PFSK-1 (cell line): ENCODE data around the gene GPRC6A.

Source experiments
- POLR2AphosphoS5 ChIP-seq: IDR thresholded peaks from 2 replicates; pipeline ENCODE4 v1.6.1; 2012; ENCODE audit warnings: low read depth, mild to moderate bottlenecking, control low read depth, low read length, moderate library complexity
- TAF1 ChIP-seq: IDR thresholded peaks from 2 replicates; pipeline ENCODE4 v1.6.1; 2012; ENCODE audit warnings: low read length, control low read depth, borderline replicate concordance; ENCODE audit not compliant: insufficient read depth
- TF ChIP-seq, protein P1 (sequence below), 2 experiments: IDR thresholded peaks; 2 replicates each; pipeline versions ENCODE4 v1.6.1 to v1.8.0; 2011 to 2012; ENCODE audit warnings: low read depth in 2 of 2, low read length in 2 of 2, control low read depth in 1 of 2, inconsistent platforms in 1 of 2, mild to moderate bottlenecking in 1 of 2, moderate library complexity in 1 of 2; ENCODE audit not compliant: insufficient read depth in 1 of 2

- TF ChIP-seq POLR2AphosphoS5 (no peak), TAF1 (no peak)
- TF ChIP-seq, protein P1, sequence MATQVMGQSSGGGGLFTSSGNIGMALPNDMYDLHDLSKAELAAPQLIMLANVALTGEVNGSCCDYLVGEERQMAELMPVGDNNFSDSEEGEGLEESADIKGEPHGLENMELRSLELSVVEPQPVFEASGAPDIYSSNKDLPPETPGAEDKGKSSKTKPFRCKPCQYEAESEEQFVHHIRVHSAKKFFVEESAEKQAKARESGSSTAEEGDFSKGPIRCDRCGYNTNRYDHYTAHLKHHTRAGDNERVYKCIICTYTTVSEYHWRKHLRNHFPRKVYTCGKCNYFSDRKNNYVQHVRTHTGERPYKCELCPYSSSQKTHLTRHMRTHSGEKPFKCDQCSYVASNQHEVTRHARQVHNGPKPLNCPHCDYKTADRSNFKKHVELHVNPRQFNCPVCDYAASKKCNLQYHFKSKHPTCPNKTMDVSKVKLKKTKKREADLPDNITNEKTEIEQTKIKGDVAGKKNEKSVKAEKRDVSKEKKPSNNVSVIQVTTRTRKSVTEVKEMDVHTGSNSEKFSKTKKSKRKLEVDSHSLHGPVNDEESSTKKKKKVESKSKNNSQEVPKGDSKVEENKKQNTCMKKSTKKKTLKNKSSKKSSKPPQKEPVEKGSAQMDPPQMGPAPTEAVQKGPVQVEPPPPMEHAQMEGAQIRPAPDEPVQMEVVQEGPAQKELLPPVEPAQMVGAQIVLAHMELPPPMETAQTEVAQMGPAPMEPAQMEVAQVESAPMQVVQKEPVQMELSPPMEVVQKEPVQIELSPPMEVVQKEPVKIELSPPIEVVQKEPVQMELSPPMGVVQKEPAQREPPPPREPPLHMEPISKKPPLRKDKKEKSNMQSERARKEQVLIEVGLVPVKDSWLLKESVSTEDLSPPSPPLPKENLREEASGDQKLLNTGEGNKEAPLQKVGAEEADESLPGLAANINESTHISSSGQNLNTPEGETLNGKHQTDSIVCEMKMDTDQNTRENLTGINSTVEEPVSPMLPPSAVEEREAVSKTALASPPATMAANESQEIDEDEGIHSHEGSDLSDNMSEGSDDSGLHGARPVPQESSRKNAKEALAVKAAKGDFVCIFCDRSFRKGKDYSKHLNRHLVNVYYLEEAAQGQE (IDR thresholded peaks at IDR 0.05; ENCODE audit: insufficient read depth in 1 of 2, low read depth in 2 of 2, low read length in 2 of 2) = no peak
Measured at GRCh38 chr6:116763906-116764628, 64.8 kb downstream of the GPRC6A start.
